CD14-positive monocyte (primary cell): ENCODE data around the gene CAPN8. TPM values are rescaled to one million over a fixed set of nuclear protein-coding genes. Genes with fewer than 3 reads are reported as not detected.

ENCODE experiments used
- DNase-seq, 3 donors: peaks; one replicate each; pipeline ENCODE4 v3.0.0-alpha.2; 2011 to 2022
- H2AFZ ChIP-seq: 2 replicates; pipeline ENCODE4 v1.6.0; 2012; ENCODE audit warnings: mild to moderate bottlenecking, low read depth, low read length, inconsistent platforms; ENCODE audit not compliant: insufficient read depth, poor library complexity, severe bottlenecking
- H3K27ac ChIP-seq, 2 donors: 1 replicate in 1 of 2; 2 replicates in 1 of 2; pipeline ENCODE4 v1.5.1; 2012 to 2013; ENCODE audit warnings: low read length in 2 of 2, control low read depth in 1 of 2, inconsistent platforms in 1 of 2, low read depth in 1 of 2, mild to moderate bottlenecking in 1 of 2
- H3K27me3 ChIP-seq, 2 donors: one replicate each; pipeline versions ENCODE4 v1.6.0 to v1.6.1; 2011 to 2013; ENCODE audit warnings: low read length in 2 of 2; ENCODE audit not compliant: control insufficient read depth in 2 of 2, insufficient read depth in 2 of 2
- H3K36me3 ChIP-seq, 2 donors: replicated peaks in 1 of 2; 1 replicate in 1 of 2; 2 replicates in 1 of 2; pipeline versions ENCODE4 v1.5.1 to v1.6.1; 2012 to 2013; ENCODE audit warnings: low read length in 2 of 2, control low read depth in 1 of 2, inconsistent platforms in 1 of 2, mild to moderate bottlenecking in 1 of 2; ENCODE audit not compliant: insufficient read depth in 2 of 2, control insufficient read depth in 1 of 2
- H3K4me1 ChIP-seq, 2 donors: 1 replicate in 1 of 2; 2 replicates in 1 of 2; pipeline versions ENCODE4 v1.5.1 to v1.6.1; 2012 to 2013; ENCODE audit warnings: low read length in 2 of 2, control low read depth in 1 of 2, inconsistent platforms in 1 of 2, mild to moderate bottlenecking in 1 of 2, moderate library complexity in 1 of 2; ENCODE audit not compliant: insufficient read depth in 2 of 2, control insufficient read depth in 1 of 2
- H3K4me2 ChIP-seq: replicated peaks from 2 replicates; pipeline ENCODE3; 2012; ENCODE audit warnings: low read length, moderate library complexity, mild to moderate bottlenecking; ENCODE audit not compliant: poor library complexity, severe bottlenecking; ENCODE audit errors: extremely low read depth
- H3K4me3 ChIP-seq, 3 experiments: fragments of 200-600 bp in 1 of 3; sonication (generic) in 1 of 3; replicated peaks in 1 of 3; 1 replicate in 2 of 3; 2 replicates in 1 of 3; pipeline ENCODE4 v1.5.1; 2011 to 2013; ENCODE audit warnings: low read length in 3 of 3, mild to moderate bottlenecking in 3 of 3, control low read depth in 2 of 3, low read depth in 2 of 3, inconsistent platforms in 1 of 3, moderate library complexity in 1 of 3
- H3K79me2 ChIP-seq: 2 replicates; pipeline ENCODE4 v1.6.0; 2012; ENCODE audit warnings: mild to moderate bottlenecking, control low read depth, inconsistent platforms, low read length, moderate library complexity; ENCODE audit not compliant: insufficient read depth
- H3K9ac ChIP-seq: 2 replicates; pipeline ENCODE4 v1.6.0; 2017; ENCODE audit warnings: low read length, mild to moderate bottlenecking; ENCODE audit not compliant: insufficient read depth, poor library complexity, severe bottlenecking
- H3K9me3 ChIP-seq, 2 donors: replicated peaks in 1 of 2; 1 replicate in 1 of 2; 2 replicates in 1 of 2; pipeline versions ENCODE4 v1.5.1 to v1.6.1; 2012 to 2013; ENCODE audit warnings: low read length in 2 of 2, control low read depth in 1 of 2; ENCODE audit not compliant: control insufficient read depth in 1 of 2, insufficient read depth in 1 of 2
- H4K20me1 ChIP-seq: 2 replicates; pipeline ENCODE4 v1.6.0; 2012; ENCODE audit warnings: mild to moderate bottlenecking, low read length, control low read depth, moderate library complexity; ENCODE audit not compliant: insufficient read depth
- H3K27ac Mint-ChIP-seq, 7 donors: one replicate each; pipeline ENCODE4 v1.8.0; 2020; ENCODE audit warnings: mild to moderate bottlenecking in 7 of 7, mixed read lengths in 7 of 7, moderate library complexity in 6 of 7, inconsistent platforms in 2 of 7
- H3K27me3 Mint-ChIP-seq, 3 donors: one replicate each; pipeline ENCODE4 v1.8.0; 2021 to 2022; ENCODE audit warnings: low read depth in 3 of 3, mild to moderate bottlenecking in 3 of 3, mixed read lengths in 3 of 3, moderate library complexity in 3 of 3, inconsistent platforms in 1 of 3
- H3K36me3 Mint-ChIP-seq, 2 donors: one replicate each; pipeline ENCODE4 v1.8.0; 2020; ENCODE audit warnings: mixed read lengths in 2 of 2, inconsistent platforms in 1 of 2, mild to moderate bottlenecking in 1 of 2
- H3K4me1 Mint-ChIP-seq: one replicate; pipeline ENCODE4 v1.8.0; 2020; ENCODE audit warnings: mild to moderate bottlenecking, mixed read lengths
- H3K4me3 Mint-ChIP-seq, 2 donors: one replicate each; pipeline ENCODE4 v1.8.0; 2020; ENCODE audit warnings: mild to moderate bottlenecking in 2 of 2, mixed read lengths in 2 of 2, moderate library complexity in 1 of 2
- H3K9me3 Mint-ChIP-seq, 7 donors: one replicate each; pipeline ENCODE4 v1.8.0; 2020 to 2022; ENCODE audit warnings: mixed read lengths in 7 of 7, mild to moderate bottlenecking in 6 of 7, moderate library complexity in 6 of 7, inconsistent platforms in 2 of 7
- WGBS: methylation state at CpG from one replicate; pipeline ENCODE4 v1.1.5; 2013; ENCODE audit warnings: missing lambda C conversion rate; ENCODE audit not compliant: insufficient coverage; 5-methylcytosine and 5-hydroxymethylcytosine counted together
- intact Hi-C, 2 donors: fragments of 100-400 bp; cut with micrococcal nuclease; formaldehyde crosslinking; loops; one replicate each; pipeline versions ENCODE4 v1.15.0 to v1.15.1; 2023
- polyA plus RNA-seq, 3 donors: library from polyadenylated mRNA; depleted of rRNA in 1 of 3; unstranded in 2 of 3; stranded (reverse) in 1 of 3; fragments of 300-500 nt in 2 of 3; fragments of >200 nt in 1 of 3; fragmentation: Illumina TruSeq in 2 of 3; gene quantifications; 1 replicate in 2 of 3; 2 replicates in 1 of 3; pipeline ENCODE4 v1.2.3, GENCODE V29; 2012 to 2021
- TF ChIP-seq, protein P1 (sequence below): fragments of 200-600 bp; IDR thresholded peaks from one replicate; pipeline ENCODE4 v1.8.0; 2022; ENCODE audit warnings: antibody characterized with exemption, mild to moderate bottlenecking

The CAPN8 gene
- polyA plus RNA-seq, 3 donors, result 0.40 TPM; not detected in 2

DNA sequence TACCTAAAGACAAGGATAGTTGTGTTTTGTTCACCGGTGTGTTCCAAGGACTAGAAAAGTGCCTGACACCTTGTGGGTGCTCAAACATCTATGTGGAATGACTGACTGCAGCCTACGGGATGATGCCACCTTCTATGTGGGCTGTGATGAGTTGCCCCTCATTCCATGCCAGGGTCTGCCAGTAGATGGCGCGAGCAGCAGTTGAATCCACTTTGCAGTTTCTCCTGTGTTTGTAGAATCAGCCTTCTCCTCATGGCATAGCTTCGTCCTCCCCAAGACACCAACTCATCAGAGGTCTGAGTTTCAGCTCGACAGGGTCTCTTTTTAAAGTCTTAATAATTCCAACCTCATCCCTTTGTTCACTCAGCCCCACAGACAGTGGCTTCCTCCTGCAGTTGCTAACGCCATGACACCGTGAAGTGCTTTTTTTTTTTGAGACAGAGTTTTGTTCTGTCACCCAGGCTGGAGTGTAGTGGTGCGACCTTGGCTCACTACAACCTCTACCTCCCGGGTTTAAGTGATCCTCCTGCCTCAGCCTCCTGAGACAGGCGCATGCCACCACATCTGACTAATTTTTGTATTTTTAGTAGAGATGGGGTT lies 133.7 kb downstream of the CAPN8 start:
- Histone ChIP-seq H3K4me3 (no peak overlapping the region), H3K79me2 (no peaks in the 10 kb centered on the region), H3K27me3 (no peaks in the 10 kb centered on the region), H3K9ac (no peak overlapping the region), H2AFZ (no peak overlapping the region), H3K36me3 (no peaks in the 10 kb centered on the region), H4K20me1 (no peaks in the 10 kb centered on the region), H3K4me1 (no peaks in the 10 kb centered on the region), H3K27ac (no peak overlapping the region), H3K9me3 (no peaks in the 10 kb centered on the region), H3K4me2 (no peak overlapping the region)
- WGBS, result 29% methylated on average over 4 of the region's 11 CpGs
- TF ChIP-seq, protein P1, sequence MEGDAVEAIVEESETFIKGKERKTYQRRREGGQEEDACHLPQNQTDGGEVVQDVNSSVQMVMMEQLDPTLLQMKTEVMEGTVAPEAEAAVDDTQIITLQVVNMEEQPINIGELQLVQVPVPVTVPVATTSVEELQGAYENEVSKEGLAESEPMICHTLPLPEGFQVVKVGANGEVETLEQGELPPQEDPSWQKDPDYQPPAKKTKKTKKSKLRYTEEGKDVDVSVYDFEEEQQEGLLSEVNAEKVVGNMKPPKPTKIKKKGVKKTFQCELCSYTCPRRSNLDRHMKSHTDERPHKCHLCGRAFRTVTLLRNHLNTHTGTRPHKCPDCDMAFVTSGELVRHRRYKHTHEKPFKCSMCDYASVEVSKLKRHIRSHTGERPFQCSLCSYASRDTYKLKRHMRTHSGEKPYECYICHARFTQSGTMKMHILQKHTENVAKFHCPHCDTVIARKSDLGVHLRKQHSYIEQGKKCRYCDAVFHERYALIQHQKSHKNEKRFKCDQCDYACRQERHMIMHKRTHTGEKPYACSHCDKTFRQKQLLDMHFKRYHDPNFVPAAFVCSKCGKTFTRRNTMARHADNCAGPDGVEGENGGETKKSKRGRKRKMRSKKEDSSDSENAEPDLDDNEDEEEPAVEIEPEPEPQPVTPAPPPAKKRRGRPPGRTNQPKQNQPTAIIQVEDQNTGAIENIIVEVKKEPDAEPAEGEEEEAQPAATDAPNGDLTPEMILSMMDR, result peak; percentile 79
- Mint-ChIP-seq H3K36me3 (no peaks in the 10 kb centered on the region), H3K9me3 (peaks cover 0 to 3% (median 2%) of the 10 kb centered on the region in 7 donors), H3K27ac (no peak overlapping the region), H3K27me3 (peaks cover 4 to 15% (median 10%) of the 10 kb centered on the region in 3 donors), H3K4me1 (no peaks in the 10 kb centered on the region), H3K4me3 (no peak overlapping the region)
- intact Hi-C loops, result no loop called here
- peak in 2 of 3 donors; percentile 9 to 32 for DNase-seq

GRCh38 chr1:223525957-223526356 lies 139.5 kb downstream of the CAPN8 start:
- peak in 1 of 3 donors; percentile 38 for DNase-seq
- WGBS, result 89% methylated on average over 3 of the region's 3 CpGs

More at GRCh38 chr1:223525957-223526356, 139.5 kb downstream of the CAPN8 start:
- Histone ChIP-seq H3K36me3 (no peaks in the 10 kb centered on the region), H3K4me2 (no peak overlapping the region), H3K27ac (no peak overlapping the region), H3K27me3 (no peaks in the 10 kb centered on the region), H3K4me3 (no peak overlapping the region), H3K9ac (no peak overlapping the region), H2AFZ (no peak overlapping the region), H4K20me1 (no peaks in the 10 kb centered on the region), H3K9me3 (no peaks in the 10 kb centered on the region), H3K79me2 (no peaks in the 10 kb centered on the region), H3K4me1 (no peaks in the 10 kb centered on the region)
- TF ChIP-seq, protein P1, result no peak
- peaks cover 1 to 7% (median 7%) of the 10 kb centered on the region in 3 donors for H3K27me3 Mint-ChIP-seq
- H3K9me3 Mint-ChIP-seq, result peaks cover 0 to 9% (median 2%) of the 10 kb centered on the region in 7 donors
- H3K36me3 Mint-ChIP-seq, result no peaks in the 10 kb centered on the region
- no peak overlapping the region for H3K4me3 Mint-ChIP-seq
- intact Hi-C loops, result no loop called here
- H3K4me1 Mint-ChIP-seq, result no peaks in the 10 kb centered on the region
- no peak overlapping the region for H3K27ac Mint-ChIP-seq
